Epithelial cell of esophagus (primary cell): Measurements from ENCODE around the gene ITSN1.
"Not testable (repeated sequence)": the region's sequence is repeated elsewhere in the genome, so short reads cannot be mapped to it uniquely, and the experiment has no call there.

Experiments used
- DNase-seq: peaks from one replicate; pipeline ENCODE4 v3.0.0; 2010; ENCODE audit warnings: low read depth
- H3K4me3 ChIP-seq: 2 replicates; pipeline ENCODE4 v1.5.1; 2011; ENCODE audit warnings: mild to moderate bottlenecking, low read length, control low read depth
- TF ChIP-seq, protein P1 (sequence below): IDR thresholded peaks from 2 replicates; pipeline ENCODE4 v1.5.1; 2011; ENCODE audit warnings: low read depth, mild to moderate bottlenecking, low read length, control low read depth, inconsistent platforms; ENCODE audit not compliant: insufficient read depth; ENCODE audit errors: missing control alignments

ITSN1 gene

GRCh38 chr21:33856893-33857527, 214.7 kb downstream of the ITSN1 start:
- no peak overlapping the region for H3K4me3 ChIP-seq
- TF ChIP-seq, protein P1, sequence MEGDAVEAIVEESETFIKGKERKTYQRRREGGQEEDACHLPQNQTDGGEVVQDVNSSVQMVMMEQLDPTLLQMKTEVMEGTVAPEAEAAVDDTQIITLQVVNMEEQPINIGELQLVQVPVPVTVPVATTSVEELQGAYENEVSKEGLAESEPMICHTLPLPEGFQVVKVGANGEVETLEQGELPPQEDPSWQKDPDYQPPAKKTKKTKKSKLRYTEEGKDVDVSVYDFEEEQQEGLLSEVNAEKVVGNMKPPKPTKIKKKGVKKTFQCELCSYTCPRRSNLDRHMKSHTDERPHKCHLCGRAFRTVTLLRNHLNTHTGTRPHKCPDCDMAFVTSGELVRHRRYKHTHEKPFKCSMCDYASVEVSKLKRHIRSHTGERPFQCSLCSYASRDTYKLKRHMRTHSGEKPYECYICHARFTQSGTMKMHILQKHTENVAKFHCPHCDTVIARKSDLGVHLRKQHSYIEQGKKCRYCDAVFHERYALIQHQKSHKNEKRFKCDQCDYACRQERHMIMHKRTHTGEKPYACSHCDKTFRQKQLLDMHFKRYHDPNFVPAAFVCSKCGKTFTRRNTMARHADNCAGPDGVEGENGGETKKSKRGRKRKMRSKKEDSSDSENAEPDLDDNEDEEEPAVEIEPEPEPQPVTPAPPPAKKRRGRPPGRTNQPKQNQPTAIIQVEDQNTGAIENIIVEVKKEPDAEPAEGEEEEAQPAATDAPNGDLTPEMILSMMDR = no peak
- DNase-seq = no peak

- TF ChIP-seq, protein P1 = no peak
- no peak for DNase-seq
- H3K4me3 ChIP-seq = no peak overlapping the region
Observed at GRCh38 chr21:33857846-33858666, 215.8 kb downstream of the ITSN1 start.

GRCh38 chr21:33858667-33859372, 216.5 kb downstream of the ITSN1 start:
- H3K4me3 ChIP-seq = no peak overlapping the region
- DNase-seq = no peak
- TF ChIP-seq, protein P1 = no peak

DNA sequence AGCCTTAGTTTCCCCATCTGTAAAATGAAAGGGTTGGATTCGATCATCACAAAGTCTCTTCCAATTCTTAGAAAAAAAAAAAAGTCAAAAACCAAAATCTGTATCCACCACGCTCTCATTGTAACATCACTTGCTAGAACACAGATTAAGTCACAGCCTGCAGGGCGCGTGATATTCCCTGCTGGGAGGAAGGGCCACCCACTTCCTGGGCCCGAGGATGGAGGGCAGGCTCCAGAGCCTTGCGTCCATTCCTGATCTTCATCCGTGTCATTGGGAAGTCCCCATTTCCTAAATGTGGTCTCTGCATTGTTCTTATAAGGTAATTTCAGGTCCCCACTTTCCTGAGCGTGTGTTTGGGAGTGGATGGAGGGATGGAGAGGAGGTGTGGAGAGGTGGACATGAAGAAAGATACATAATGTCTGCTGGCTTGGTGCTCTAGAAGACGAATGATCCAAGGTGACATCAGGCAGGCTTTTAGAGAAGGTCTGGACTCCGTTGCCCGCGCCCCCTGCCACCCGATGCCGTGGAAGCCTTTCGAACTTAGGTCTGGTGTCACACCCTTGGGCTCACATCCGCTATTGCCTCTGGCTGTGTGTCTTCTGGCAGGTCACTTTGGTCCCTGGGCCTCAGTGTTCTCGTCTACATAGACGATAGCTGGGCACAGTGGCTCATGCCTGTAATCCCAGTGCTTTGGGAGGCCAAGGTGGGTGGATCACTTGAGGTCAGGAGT, 217.2 kb downstream of the ITSN1 start:
- no peak for DNase-seq
- TF ChIP-seq, protein P1 = no peak
- H3K4me3 ChIP-seq = no peak overlapping the region

- no peak for DNase-seq
- TF ChIP-seq, protein P1 = no peak
- no peak overlapping the region for H3K4me3 ChIP-seq
Observed at GRCh38 chr21:33860332-33860879, 218.1 kb downstream of the ITSN1 start.

DNA sequence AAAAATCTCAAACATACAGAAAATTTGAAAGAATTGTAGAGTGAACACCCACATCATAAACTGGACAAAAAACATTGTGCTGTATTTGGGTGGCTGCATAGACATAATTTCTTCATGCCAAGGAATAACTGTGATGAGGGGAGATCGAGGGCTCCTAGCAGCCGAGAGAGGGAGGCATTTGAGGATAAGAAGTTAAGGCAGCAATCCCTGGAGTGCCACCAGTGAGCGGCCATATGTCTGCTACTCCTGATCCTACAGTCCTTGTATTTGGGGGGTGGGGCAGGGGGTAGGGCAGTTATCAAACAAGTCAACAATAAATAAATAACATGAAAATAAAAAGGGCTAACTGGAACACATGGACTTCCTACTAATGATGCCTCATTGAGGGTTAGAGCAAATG, 218.8 kb downstream of the ITSN1 start:
- TF ChIP-seq, protein P1 = no peak
- no peak overlapping the region for H3K4me3 ChIP-seq
- no peak for DNase-seq

GRCh38 chr21:33863191-33863590, 220.9 kb downstream of the ITSN1 start:
- not testable (repeated sequence) for H3K4me3 ChIP-seq, DNase-seq
